Osteocyte (in vitro differentiated cells): ENCODE results near the gene SCAMP2. TPM values are rescaled to one million over a fixed set of nuclear protein-coding genes. Genes with fewer than 3 reads are reported as not detected.

ENCODE experiments used
- DNase-seq: peaks from one replicate; pipeline ENCODE4 v3.0.0; 2021; ENCODE audit warnings: mixed read lengths; ENCODE audit not compliant: unreplicated experiment; ENCODE audit errors: extremely low spot score
- H3K27ac Mint-ChIP-seq: one replicate; pipeline ENCODE4 v1.8.0; 2021; ENCODE audit warnings: mild to moderate bottlenecking, mixed read lengths; ENCODE audit not compliant: unreplicated experiment
- H3K27me3 Mint-ChIP-seq: one replicate; pipeline ENCODE4 v1.8.0; 2021; ENCODE audit warnings: mixed read lengths; ENCODE audit not compliant: unreplicated experiment
- H3K36me3 Mint-ChIP-seq: one replicate; pipeline ENCODE4 v1.8.0; 2021; ENCODE audit warnings: mixed read lengths; ENCODE audit not compliant: unreplicated experiment
- H3K4me1 Mint-ChIP-seq: one replicate; pipeline ENCODE4 v1.8.0; 2021; ENCODE audit warnings: mixed read lengths; ENCODE audit not compliant: unreplicated experiment
- H3K4me3 Mint-ChIP-seq: one replicate; pipeline ENCODE4 v1.8.0; 2021; ENCODE audit warnings: mild to moderate bottlenecking, moderate library complexity, mixed read lengths; ENCODE audit not compliant: unreplicated experiment
- H3K9me3 Mint-ChIP-seq: one replicate; pipeline ENCODE4 v1.8.0; 2021; ENCODE audit warnings: mixed read lengths; ENCODE audit not compliant: unreplicated experiment
- total RNA-seq: library from RNA; stranded (reverse); gene quantifications from 2 replicates; pipeline ENCODE4 v1.2.1, GENCODE V29; 2021
- TF ChIP-seq, protein P1 (sequence below): fragments of 200-600 bp; sonication (generic); IDR thresholded peaks from 2 replicates; pipeline ENCODE4 v1.5.0; 2021; ENCODE audit warnings: antibody characterized with exemption, mild to moderate bottlenecking, moderate library complexity

SCAMP2 gene
- total RNA-seq, 1 donor from 2014 or later, result 73.4 TPM

GRCh38 chr15:74828835-74829234, 44.3 kb downstream of the SCAMP2 start:
- no peak overlapping the region for H3K4me3 Mint-ChIP-seq
- H3K4me1 Mint-ChIP-seq, result no peaks in the 10 kb centered on the region
- H3K27ac Mint-ChIP-seq, result no peak overlapping the region
- H3K9me3 Mint-ChIP-seq, result no peaks in the 10 kb centered on the region
- H3K36me3 Mint-ChIP-seq, result no peaks in the 10 kb centered on the region
- TF ChIP-seq, protein P1, sequence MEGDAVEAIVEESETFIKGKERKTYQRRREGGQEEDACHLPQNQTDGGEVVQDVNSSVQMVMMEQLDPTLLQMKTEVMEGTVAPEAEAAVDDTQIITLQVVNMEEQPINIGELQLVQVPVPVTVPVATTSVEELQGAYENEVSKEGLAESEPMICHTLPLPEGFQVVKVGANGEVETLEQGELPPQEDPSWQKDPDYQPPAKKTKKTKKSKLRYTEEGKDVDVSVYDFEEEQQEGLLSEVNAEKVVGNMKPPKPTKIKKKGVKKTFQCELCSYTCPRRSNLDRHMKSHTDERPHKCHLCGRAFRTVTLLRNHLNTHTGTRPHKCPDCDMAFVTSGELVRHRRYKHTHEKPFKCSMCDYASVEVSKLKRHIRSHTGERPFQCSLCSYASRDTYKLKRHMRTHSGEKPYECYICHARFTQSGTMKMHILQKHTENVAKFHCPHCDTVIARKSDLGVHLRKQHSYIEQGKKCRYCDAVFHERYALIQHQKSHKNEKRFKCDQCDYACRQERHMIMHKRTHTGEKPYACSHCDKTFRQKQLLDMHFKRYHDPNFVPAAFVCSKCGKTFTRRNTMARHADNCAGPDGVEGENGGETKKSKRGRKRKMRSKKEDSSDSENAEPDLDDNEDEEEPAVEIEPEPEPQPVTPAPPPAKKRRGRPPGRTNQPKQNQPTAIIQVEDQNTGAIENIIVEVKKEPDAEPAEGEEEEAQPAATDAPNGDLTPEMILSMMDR, result no peak
- peaks cover 17% of the 10 kb centered on the region for H3K27me3 Mint-ChIP-seq
- no peak for DNase-seq

DNA sequence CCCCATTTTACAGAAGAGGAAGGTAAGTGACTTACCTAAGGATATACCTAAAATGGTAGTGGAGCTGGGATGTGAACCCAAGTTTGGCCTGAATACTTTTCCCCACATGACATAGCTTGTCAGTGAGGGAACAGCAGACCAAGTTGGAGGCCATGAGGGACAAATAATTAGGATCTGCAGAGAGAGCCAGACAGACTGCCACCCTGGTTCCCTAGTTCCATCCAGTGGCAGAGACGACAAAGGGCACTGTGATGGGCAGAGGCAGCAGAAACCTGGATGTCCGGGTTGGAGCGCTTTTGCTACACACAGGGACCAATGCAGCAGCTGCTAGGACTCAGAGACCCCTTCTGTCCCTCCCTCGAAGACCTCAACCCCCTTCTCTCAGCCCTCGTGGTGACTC, 45.6 kb downstream of the SCAMP2 start:
- H3K9me3 Mint-ChIP-seq, result no peaks in the 10 kb centered on the region
- no peak for DNase-seq
- H3K4me3 Mint-ChIP-seq, result no peak overlapping the region
- TF ChIP-seq, protein P1, result no peak
- H3K36me3 Mint-ChIP-seq, result no peaks in the 10 kb centered on the region
- no peak overlapping the region for H3K27ac Mint-ChIP-seq
- peaks cover 18% of the 10 kb centered on the region for H3K27me3 Mint-ChIP-seq
- H3K4me1 Mint-ChIP-seq, result no peaks in the 10 kb centered on the region

GRCh38 chr15:74826921-74827320, 46.2 kb downstream of the SCAMP2 start:
- Mint-ChIP-seq H3K27me3 (peaks cover 18% of the 10 kb centered on the region), H3K27ac (no peak overlapping the region), H3K9me3 (no peaks in the 10 kb centered on the region), H3K4me1 (no peaks in the 10 kb centered on the region), H3K4me3 (no peak overlapping the region), H3K36me3 (no peaks in the 10 kb centered on the region)
- no peak for DNase-seq
- TF ChIP-seq, protein P1, result no peak

DNA sequence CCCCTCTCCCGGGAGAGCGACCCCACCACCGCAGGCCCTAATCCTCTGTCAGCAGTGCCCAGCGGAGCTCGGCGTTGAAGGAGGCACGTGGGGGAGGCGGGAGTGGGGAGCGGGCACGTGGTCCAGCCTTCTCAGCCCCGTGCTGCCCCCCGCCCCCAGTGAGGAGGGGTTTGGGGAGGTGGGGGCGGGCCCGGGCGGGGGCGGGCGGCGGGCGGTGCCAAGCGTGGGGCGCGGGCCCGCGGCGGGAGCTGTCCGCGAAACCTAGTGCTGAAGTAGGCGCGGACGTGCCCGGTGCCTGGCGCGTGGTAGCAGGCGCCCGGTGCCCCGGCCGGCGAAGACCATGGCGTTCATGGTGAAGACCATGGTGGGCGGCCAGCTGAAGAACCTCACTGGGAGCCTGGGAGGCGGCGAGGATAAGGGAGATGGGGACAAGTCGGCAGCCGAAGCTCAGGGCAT, 46.8 kb downstream of the SCAMP2 start, which contains the start of gene CPLX3:
Gene CPLX3, plus strand, starts transcription at position 264 of the 456 bp plus-strand sequence. Its CDS starts 77 bp downstream, at position 341.
- Mint-ChIP-seq H3K36me3 (no peaks in the 10 kb centered on the region), H3K27me3 (peaks cover 18% of the 10 kb centered on the region), H3K4me3 (no peak within 1 kb of the TSS), H3K4me1 (no peaks in the 10 kb centered on the region), H3K9me3 (no peaks in the 10 kb centered on the region), H3K27ac (no peak within 1 kb of the TSS)
- DNase-seq, result no peak
- TF ChIP-seq, protein P1, result no peak

GRCh38 chr15:74825866-74826265, 47.3 kb downstream of the SCAMP2 start:
- DNase-seq, result no peak
- no peak overlapping the region for H3K4me3 Mint-ChIP-seq
- TF ChIP-seq, protein P1, result no peak
- H3K27ac Mint-ChIP-seq, result no peak overlapping the region
- no peaks in the 10 kb centered on the region for H3K9me3 Mint-ChIP-seq
- H3K27me3 Mint-ChIP-seq, result peaks cover 18% of the 10 kb centered on the region
- no peaks in the 10 kb centered on the region for H3K36me3 Mint-ChIP-seq
- H3K4me1 Mint-ChIP-seq, result no peaks in the 10 kb centered on the region
